ENCODE results near the gene RASGRP4. TPM values are rescaled to one million over a fixed set of nuclear protein-coding genes. Genes with fewer than 3 reads are reported as not detected.

The RASGRP4 gene
- total and polyA plus RNA-seq, 10 of the 15 experiments (the other 5 are each of a cell fraction or from before 2014, with no cell fraction given) = 0.24 to 7.4 (median 3.3) TPM

- ChIA-PET RAD21 (ENCODE audit: unreplicated experiment) (no interaction called here), SMC1A (ENCODE audit: uncharacterized antibody, unreplicated experiment) (no interaction called here), CTCF (interaction anchor here (1.2 kb wide), 1 partner anchor 18 kb away, joined by 3 read pairs; the partner anchor contains the start of gene FAM98C), POLR2A (interaction anchor here (1.8 kb wide), 1 partner anchor 11 kb away, joined by 5 read pairs; the partner anchor contains the start of gene PSMD8)
- TF ChIP-seq TCF3 (IDR thresholded peaks at IDR 0.05; ENCODE audit: borderline replicate concordance, insufficient read depth, low read depth, low read length) (no peak), ETV6 (conservative IDR thresholded peaks at IDR 0.05 in 1 of 2, IDR thresholded peaks at IDR 0.05 in 1 of 2; ENCODE audit: borderline replicate concordance in 1 of 2, low read depth in 1 of 2) (no peak), SIX5 (IDR thresholded peaks at IDR 0.05; ENCODE audit: low read depth, low read length, severe bottlenecking) (no peak), POLR2A (IDR thresholded peaks at IDR 0.05; ENCODE audit: low read depth, low read length) (peak; percentile 40; the same call in 1 of the 2 replicates), POLR2AphosphoS5 (IDR thresholded peaks at IDR 0.05; ENCODE audit: low read length) (0 out of 2 replicates have a peak, but pooled peaks have one; percentile 52)
- H3K27ac ChIP-seq (ENCODE audit: control insufficient read depth, insufficient read depth) = no peak overlapping the region
- FAIRE-seq (no peak), DNase-seq (ENCODE audit: low read depth, low spot score) (no peak), ATAC-seq (no peak)
- H3K4me2 ChIP-seq (ENCODE audit: control insufficient read depth, insufficient read depth) = no peak overlapping the region
- no peaks in the 10 kb centered on the region for H3K9me3 ChIP-seq (replicated peaks; ENCODE audit: control insufficient read depth, insufficient read depth, low read length)
- in situ Hi-C loops (cut with MboI) (no loop called here), intact Hi-C loops (cut with micrococcal nuclease; ENCODE audit: unreplicated experiment) (loop anchor here (5.0 kb wide), 1 partner anchor 153 kb away; no protein-coding TSS in a partner anchor)
- H3K4me3 ChIP-seq = no peak overlapping the region
- WGBS (ENCODE audit: insufficient coverage, insufficient replicate concordance, low lambda C conversion rate, missing lambda C conversion rate) = 97% methylated on average over 40 of the region's 40 CpGs
- H3K4me1 ChIP-seq (ENCODE audit: control insufficient read depth, insufficient read depth, low read length) = peaks cover 12% of the 10 kb centered on the region
- no peak overlapping the region for H3K9ac ChIP-seq (ENCODE audit: control insufficient read depth, insufficient read depth, low read length)
- H3K36me3 ChIP-seq (ENCODE audit: control insufficient read depth in 2 of 2, insufficient read depth in 2 of 2, low read length in 1 of 2) = peaks cover 14 to 17% of the 10 kb centered on the region in 2 experiments; a peak in 3 of 4 replicates
- no peaks in the 10 kb centered on the region; a peak in 1 of 4 replicates for H3K27me3 ChIP-seq (replicated peaks in 1 of 2; ENCODE audit: control insufficient read depth in 2 of 2, insufficient read depth in 2 of 2, low read length in 1 of 2)
- H4K20me1 ChIP-seq (ENCODE audit: control insufficient read depth, insufficient read depth) = peaks cover 2% of the 10 kb centered on the region; the same call in 1 of the 2 replicates
- no peaks in the 10 kb centered on the region for H3K79me2 ChIP-seq (ENCODE audit: control insufficient read depth, insufficient read depth, low read length)
- BruUV-seq (replicated peaks) = no TSS peak
- H2AFZ ChIP-seq (ENCODE audit: control insufficient read depth, low read depth, low read length) = no peak overlapping the region
Measured at GRCh38 chr19:38385057-38385803, 40.8 kb downstream of the RASGRP4 start.

All from GM12878 (cell line).